HEK293T (cell line): ENCODE data around the gene CCDC14.

Experiments used
- CTCF ChIA-PET: fragments of 350-600 bp; formaldehyde crosslinking; extraction: SDS; loops from one replicate; lab custom pipeline; 2021; ENCODE audit warnings: antibody characterized with exemption, inconsistent platforms; lab: Yijun Ruan, JAX
- POLR2A ChIA-PET: fragments of 350-600 bp; formaldehyde crosslinking; extraction: SDS; loops from one replicate; lab custom pipeline; 2020; ENCODE audit warnings: antibody characterized with exemption, inconsistent platforms; lab: Yijun Ruan, JAX
- DNase-seq: peaks from one replicate; pipeline ENCODE4 v3.0.0; 2012; ENCODE audit warnings: mixed read lengths; ENCODE audit errors: extremely low spot score
- ARNT ChIP-seq: fragments of 450-650 bp; IDR thresholded peaks from 2 replicates; pipeline ENCODE4 v1.6.1; 2017; ENCODE audit warnings: mild to moderate bottlenecking
- BHLHE40 ChIP-seq: fragments of 450-650 bp; IDR thresholded peaks from 2 replicates; pipeline ENCODE4 v1.6.1; 2016; ENCODE audit warnings: mild to moderate bottlenecking, moderate library complexity, borderline replicate concordance
- CTBP1 ChIP-seq: fragments of 450-650 bp; IDR thresholded peaks from 2 replicates; pipeline ENCODE4 v1.6.1; 2016; ENCODE audit warnings: borderline replicate concordance
- ELF4 ChIP-seq: fragments of 450-650 bp; IDR thresholded peaks from 2 replicates; pipeline ENCODE4 v1.6.1; 2017; ENCODE audit warnings: antibody characterized with exemption
- FOXA1 ChIP-seq: fragments of 450-650 bp; IDR thresholded peaks from 2 replicates; pipeline ENCODE4 v1.6.1; 2016; ENCODE audit warnings: mild to moderate bottlenecking
- FOXK2 ChIP-seq: fragments of 450-650 bp; IDR thresholded peaks from 2 replicates; pipeline ENCODE4 v1.6.1; 2016; ENCODE audit warnings: mild to moderate bottlenecking
- FOXM1 ChIP-seq: fragments of 450-650 bp; IDR thresholded peaks from 2 replicates; pipeline ENCODE4 v1.6.1; 2017; ENCODE audit warnings: mild to moderate bottlenecking, borderline replicate concordance
- HDGF ChIP-seq: fragments of 450-650 bp; IDR thresholded peaks from 2 replicates; pipeline ENCODE4 v1.6.1; 2017; ENCODE audit warnings: antibody characterized with exemption, borderline replicate concordance
- L3MBTL2 ChIP-seq: fragments of 450-650 bp; conservative IDR thresholded peaks from 2 replicates; pipeline ENCODE4 v1.6.1; 2016; ENCODE audit warnings: mild to moderate bottlenecking
- LEF1 ChIP-seq: fragments of 450-650 bp; IDR thresholded peaks from 2 replicates; pipeline ENCODE4 v1.6.1; 2017; ENCODE audit warnings: mild to moderate bottlenecking, borderline replicate concordance
- NFRKB ChIP-seq: fragments of 450-650 bp; IDR thresholded peaks from 2 replicates; pipeline ENCODE4 v1.6.1; 2016; ENCODE audit warnings: mild to moderate bottlenecking, moderate library complexity
- SP1 ChIP-seq: fragments of 450-650 bp; IDR thresholded peaks from 2 replicates; pipeline ENCODE4 v1.6.1; 2017
- SUZ12 ChIP-seq: fragments of 450-650 bp; IDR thresholded peaks from 2 replicates; pipeline ENCODE4 v1.6.1; 2016; ENCODE audit warnings: mild to moderate bottlenecking
- TARDBP ChIP-seq: fragments of 450-650 bp; IDR thresholded peaks from 2 replicates; pipeline ENCODE4 v1.6.1; 2016
- ZNF384 ChIP-seq: fragments of 450-650 bp; IDR thresholded peaks from 2 replicates; pipeline ENCODE4 v1.6.1; 2016
- TF ChIP-seq, protein P1 (sequence below): fragments of 450-650 bp; IDR thresholded peaks from 2 replicates; pipeline ENCODE4 v1.6.1; 2016

Gene CCDC14

DNA sequence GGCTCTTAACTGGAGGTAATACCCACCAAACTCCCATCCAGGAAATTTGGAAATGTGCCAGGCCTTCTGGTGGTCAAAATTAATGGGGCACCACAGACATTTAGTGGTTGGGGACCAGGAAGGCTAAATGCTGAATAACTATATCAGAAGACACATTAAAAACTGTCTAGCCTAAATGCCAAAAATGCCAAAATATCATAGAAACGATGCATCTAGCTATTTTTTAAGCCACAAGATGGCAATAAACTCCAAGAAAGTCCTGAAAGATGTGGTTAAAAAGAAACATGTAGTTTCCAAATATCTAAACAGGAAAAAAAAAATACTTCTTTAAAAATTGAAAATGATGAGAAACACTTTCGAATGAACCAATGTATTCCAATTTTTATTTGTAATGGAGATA lies 19.9 kb downstream of the CCDC14 start:
- CTCF ChIA-PET = no interaction called here
- DNase-seq = no peak

DNA sequence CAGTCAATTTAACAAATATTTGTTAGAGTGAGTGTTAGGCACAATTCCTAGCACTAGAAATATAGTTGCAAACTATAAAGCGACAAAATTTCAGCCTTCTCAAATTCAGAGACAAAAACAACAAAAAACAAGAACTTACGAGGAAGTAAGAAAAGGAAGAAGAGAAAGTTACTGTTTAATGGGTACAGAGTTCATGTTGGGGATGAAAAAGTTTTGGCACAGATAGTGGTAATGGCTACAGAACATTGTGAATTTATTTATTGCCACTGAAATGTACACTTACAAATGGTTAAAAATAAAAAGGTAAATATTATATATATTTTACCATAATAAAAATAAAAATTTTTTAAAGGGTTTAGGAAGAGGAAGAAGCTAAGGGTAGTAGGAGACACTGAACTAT lies 21.3 kb downstream of the CCDC14 start:
- POLR2A ChIA-PET = no interaction called here
- CTCF ChIA-PET = no interaction called here
- TF ChIP-seq LEF1 = no peak
- TF ChIP-seq TARDBP = no peak
- TF ChIP-seq FOXA1 = no peak
- TF ChIP-seq NFRKB = no peak
- no peak for TF ChIP-seq BHLHE40
- TF ChIP-seq FOXM1 = no peak
- no peak for TF ChIP-seq ELF4
- no peak for TF ChIP-seq SUZ12
- TF ChIP-seq FOXK2 = no peak
- TF ChIP-seq SP1 = no peak
- TF ChIP-seq, protein P1, sequence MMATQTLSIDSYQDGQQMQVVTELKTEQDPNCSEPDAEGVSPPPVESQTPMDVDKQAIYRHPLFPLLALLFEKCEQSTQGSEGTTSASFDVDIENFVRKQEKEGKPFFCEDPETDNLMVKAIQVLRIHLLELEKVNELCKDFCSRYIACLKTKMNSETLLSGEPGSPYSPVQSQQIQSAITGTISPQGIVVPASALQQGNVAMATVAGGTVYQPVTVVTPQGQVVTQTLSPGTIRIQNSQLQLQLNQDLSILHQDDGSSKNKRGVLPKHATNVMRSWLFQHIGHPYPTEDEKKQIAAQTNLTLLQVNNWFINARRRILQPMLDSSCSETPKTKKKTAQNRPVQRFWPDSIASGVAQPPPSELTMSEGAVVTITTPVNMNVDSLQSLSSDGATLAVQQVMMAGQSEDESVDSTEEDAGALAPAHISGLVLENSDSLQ = no peak
- TF ChIP-seq L3MBTL2 = no peak
- no peak for TF ChIP-seq HDGF
- no peak for TF ChIP-seq ZNF384
- TF ChIP-seq ARNT = no peak
- no peak for TF ChIP-seq CTBP1
- DNase-seq = no peak

More for the DNA sequence above, 19.9 kb downstream of the CCDC14 start:
- POLR2A ChIA-PET = interaction anchor here (1.6 kb wide), 1 partner anchor 20 kb away, joined by 6 read pairs; the partner anchor contains the start of gene CCDC14
- TF ChIP-seq FOXM1 (no peak), SP1 (no peak), L3MBTL2 (no peak), NFRKB (no peak), CTBP1 (no peak), TARDBP (no peak)

DNA sequence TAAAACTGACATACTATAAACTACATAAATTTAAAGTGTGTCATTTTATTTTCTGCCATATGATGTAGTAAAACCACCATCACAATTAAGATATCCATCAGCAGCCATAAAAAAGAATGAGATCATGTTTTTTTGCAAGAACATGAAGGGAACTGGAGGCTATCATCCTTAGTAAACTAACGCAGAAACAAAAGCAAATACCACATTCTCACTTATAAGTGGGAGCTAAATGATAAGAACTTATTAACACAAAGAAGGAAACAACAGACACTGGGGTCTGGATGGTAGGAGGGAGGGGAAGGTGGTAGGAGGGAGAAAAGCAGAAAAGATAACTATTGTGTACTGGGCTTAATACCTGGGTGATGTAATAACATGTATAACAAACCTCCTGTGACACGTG lies 24.6 kb downstream of the CCDC14 start:
- POLR2A ChIA-PET = interaction anchor here (1.0 kb wide), 1 partner anchor 24 kb away, joined by 6 read pairs; the partner anchor contains the start of gene CCDC14
- CTCF ChIA-PET = interaction anchor here (0.6 to 0.7 kb wide), 2 partner anchors 345 to 1483 kb away, joined by 3 to 4 read pairs; no protein-coding TSS in a partner anchor
- no peak for DNase-seq
- TF ChIP-seq CTBP1 = peak; percentile 67; the same call in 1 of the 2 replicates
- TF ChIP-seq HDGF = no peak
- TF ChIP-seq ZNF384 = peak; percentile 61
- TF ChIP-seq, protein P1 = peak; percentile 91
- TF ChIP-seq ARNT = no peak

DNA sequence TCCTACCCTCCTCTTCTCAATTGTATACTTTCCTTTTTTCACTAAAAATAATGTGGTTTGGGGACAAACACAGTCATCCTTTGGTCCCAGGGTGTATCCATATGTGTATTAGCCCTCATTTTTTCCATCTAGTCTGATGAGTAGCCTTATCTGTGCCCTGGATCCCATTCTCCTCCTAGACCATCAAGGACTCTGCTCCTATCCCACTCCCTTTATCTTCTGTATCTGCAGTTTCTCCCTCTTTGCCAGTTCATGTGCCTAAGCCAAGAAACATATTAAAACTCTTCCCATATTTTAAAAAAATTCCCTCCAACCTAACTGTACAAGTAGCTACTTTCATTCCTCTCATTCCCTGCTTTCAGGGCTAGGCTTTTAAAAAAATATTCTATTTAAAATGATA lies 25.2 kb downstream of the CCDC14 start:
- no peak for DNase-seq
- TF ChIP-seq LEF1 = no peak
- no peak for TF ChIP-seq ARNT
- no peak for TF ChIP-seq FOXA1
- no peak for TF ChIP-seq FOXM1
- no peak for TF ChIP-seq ELF4
- no peak for TF ChIP-seq BHLHE40
- TF ChIP-seq NFRKB = no peak
- TF ChIP-seq FOXK2 = no peak
- no peak for TF ChIP-seq L3MBTL2
- TF ChIP-seq TARDBP = no peak
- CTCF ChIA-PET = interaction anchor here (0.7 kb wide), 1 partner anchor 1483 kb away, joined by 4 read pairs; no protein-coding TSS in a partner anchor
- POLR2A ChIA-PET = interaction anchor here (1.0 kb wide), 1 partner anchor 25 kb away, joined by 6 read pairs; the partner anchor contains the start of gene CCDC14

DNA sequence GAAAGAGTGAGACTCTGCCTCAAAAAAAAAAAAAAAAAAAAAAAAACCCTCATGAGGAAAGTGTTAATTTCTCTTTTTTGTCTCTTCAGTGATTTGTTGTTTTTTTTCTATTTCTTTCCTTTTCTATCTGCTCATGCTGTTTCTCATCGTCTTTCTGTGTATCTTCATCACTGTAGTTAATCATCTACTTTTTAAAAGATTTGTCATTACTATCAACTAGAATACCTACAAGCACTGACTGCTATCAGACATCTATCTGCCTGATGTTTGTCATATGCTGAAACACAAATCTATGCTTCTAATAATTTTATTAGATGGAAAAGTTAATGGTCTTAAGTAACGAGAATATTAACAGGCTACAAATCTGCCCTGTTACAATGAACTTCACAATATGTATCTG lies 26.8 kb downstream of the CCDC14 start:
- TF ChIP-seq NFRKB = no peak
- TF ChIP-seq BHLHE40 = no peak
- TF ChIP-seq FOXA1 = no peak
- no peak for TF ChIP-seq FOXM1
- no peak for TF ChIP-seq ZNF384
- TF ChIP-seq, protein P1 = no peak
- TF ChIP-seq LEF1 = no peak
- TF ChIP-seq TARDBP = no peak
- no peak for TF ChIP-seq FOXK2
- no peak for TF ChIP-seq HDGF
- no peak for TF ChIP-seq SP1
- TF ChIP-seq ARNT = no peak
- no peak for TF ChIP-seq ELF4
- TF ChIP-seq SUZ12 = no peak
- no peak for TF ChIP-seq L3MBTL2
- TF ChIP-seq CTBP1 = no peak
- ChIA-PET CTCF (no interaction called here), POLR2A (no interaction called here)
- DNase-seq = no peak

DNA sequence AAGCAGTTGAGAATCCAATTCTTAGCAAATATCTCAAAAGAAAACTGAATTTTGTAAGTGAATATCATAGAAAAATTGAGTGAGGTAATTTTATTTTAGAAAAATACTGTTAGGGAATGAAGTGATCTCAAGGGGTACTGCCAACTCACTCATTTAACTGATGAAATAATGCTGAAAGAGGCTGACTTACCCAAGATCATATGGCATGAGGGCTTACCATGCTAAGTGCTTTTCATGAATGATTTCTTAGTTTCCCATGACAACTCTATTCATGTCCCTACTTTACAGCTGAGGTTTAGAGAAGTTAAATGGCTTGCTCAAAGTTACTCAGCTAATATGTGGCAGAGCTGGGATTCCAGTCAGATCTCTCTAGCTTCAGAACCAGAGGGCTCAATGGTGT lies 30.6 kb downstream of the CCDC14 start:
- TF ChIP-seq TARDBP = no peak
- no peak for TF ChIP-seq FOXK2
- ChIA-PET POLR2A (no interaction called here), CTCF (no interaction called here)
- no peak for DNase-seq

DNA sequence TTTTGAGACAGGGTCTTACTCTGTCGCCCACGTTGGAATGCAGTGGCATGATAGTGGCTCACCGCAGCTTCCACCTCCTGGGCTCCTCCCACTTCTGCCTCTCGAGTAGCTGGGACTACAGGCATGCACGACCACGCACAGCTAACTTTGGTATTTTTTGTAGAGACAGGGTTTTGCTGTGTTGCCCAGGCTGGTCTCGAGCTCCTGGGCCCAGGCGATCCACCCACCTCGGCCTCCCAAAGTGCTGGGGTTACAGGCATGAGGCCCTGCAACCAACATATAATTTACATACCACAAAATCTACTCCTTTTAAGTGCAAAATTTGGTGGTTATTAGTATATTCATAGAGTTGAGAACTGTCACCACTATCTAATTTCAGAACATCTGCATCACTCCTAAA lies 31.7 kb downstream of the CCDC14 start:
- ChIA-PET POLR2A (no interaction called here), CTCF (no interaction called here)
- no peak for DNase-seq
- TF ChIP-seq ELF4 (no peak), FOXM1 (no peak), LEF1 (no peak), ARNT (no peak), FOXK2 (no peak), HDGF (no peak), SUZ12 (no peak), TARDBP (no peak), CTBP1 (no peak)
